Hepatocyte (in vitro differentiated cells): ENCODE measurements around the gene MACIR. TPM values are rescaled to one million over a fixed set of nuclear protein-coding genes. Genes with fewer than 3 reads are reported as not detected.

Experiments used
- DNase-seq: peaks from one replicate; pipeline ENCODE4 v3.0.0-alpha.2; 2016; ENCODE audit warnings: low spot score
- H2AFZ ChIP-seq: fragments of 200-600 bp; sonication (generic); 2 replicates; pipeline ENCODE4 v1.6.0; 2016; ENCODE audit warnings: antibody characterized with exemption, mild to moderate bottlenecking
- H3K27ac ChIP-seq: fragments of 200-600 bp; sonication (generic); 2 replicates; pipeline ENCODE4 v1.5.1; 2016; ENCODE audit warnings: mild to moderate bottlenecking
- H3K27me3 ChIP-seq: fragments of 200-600 bp; sonication (generic); 2 replicates; pipeline ENCODE4 v1.6.1; 2016
- H3K36me3 ChIP-seq: fragments of 200-600 bp; sonication (generic); replicated peaks from 2 replicates; pipeline ENCODE4 v1.5.1; 2016; ENCODE audit warnings: low read depth; ENCODE audit not compliant: insufficient read depth
- H3K4me1 ChIP-seq: fragments of 200-600 bp; sonication (generic); 2 replicates; pipeline ENCODE4 v1.5.1; 2016; ENCODE audit warnings: mild to moderate bottlenecking, moderate library complexity; ENCODE audit not compliant: insufficient read depth
- H3K4me2 ChIP-seq: fragments of 200-600 bp; sonication (generic); 2 replicates; pipeline ENCODE4 v1.6.0; 2016
- H3K4me3 ChIP-seq: fragments of 200-600 bp; sonication (generic); 2 replicates; pipeline ENCODE4 v1.5.1; 2016; ENCODE audit warnings: mild to moderate bottlenecking
- H3K79me2 ChIP-seq: fragments of 200-600 bp; sonication (generic); 2 replicates; pipeline ENCODE4 v1.6.0; 2017; ENCODE audit warnings: mild to moderate bottlenecking
- H3K9me2 ChIP-seq: fragments of 200-600 bp; sonication (generic); replicated peaks from 2 replicates; pipeline ENCODE4 v1.6.0; 2017; ENCODE audit warnings: mild to moderate bottlenecking; ENCODE audit not compliant: insufficient read depth
- H3K9me3 ChIP-seq: fragments of 200-600 bp; sonication (generic); 2 replicates; pipeline ENCODE4 v1.5.1; 2016; ENCODE audit warnings: low read depth, mild to moderate bottlenecking
- H4K20me1 ChIP-seq: fragments of 200-600 bp; sonication (generic); 2 replicates; pipeline ENCODE4 v1.6.0; 2016; ENCODE audit warnings: mild to moderate bottlenecking; ENCODE audit not compliant: insufficient read depth, poor library complexity, severe bottlenecking
- EZH2 ChIP-seq: fragments of 200-600 bp; sonication (generic); IDR thresholded peaks from 2 replicates; pipeline ENCODE4 v1.6.1; 2016; ENCODE audit warnings: antibody characterized with exemption, mild to moderate bottlenecking, borderline replicate concordance
- EZH2phosphoT487 ChIP-seq: fragments of 200-600 bp; sonication (generic); IDR thresholded peaks from one replicate; pipeline ENCODE4 v1.6.1; 2018; ENCODE audit warnings: antibody characterized with exemption, mild to moderate bottlenecking, low read depth, moderate library complexity; ENCODE audit not compliant: unreplicated experiment, severe bottlenecking
- WGBS: methylation state at CpG from one replicate; pipeline ENCODE4 v1.1.6; 2016; ENCODE audit warnings: low lambda C conversion rate; ENCODE audit errors: missing lambda C conversion rate; 5-methylcytosine and 5-hydroxymethylcytosine counted together
- polyA plus RNA-seq: library from polyadenylated mRNA; unstranded; fragments of >200 nt; fragmentation: Nextera tagmentation; extraction: Ambion mirVana; gene quantifications from 2 replicates; pipeline ENCODE4 v1.2.1, GENCODE V29; 2016
- total RNA-seq: library from RNA; depleted of rRNA; stranded (reverse); fragments of >200 nt; gene quantifications from 2 replicates; pipeline ENCODE4 v1.2.3, GENCODE V29; 2014
- TF ChIP-seq, protein P1 (sequence below): fragments of 200-600 bp; sonication (generic); IDR thresholded peaks from 2 replicates; pipeline ENCODE4 v1.5.1; 2016; ENCODE audit warnings: antibody characterized with exemption, mild to moderate bottlenecking; ENCODE audit not compliant: poor library complexity

The MACIR gene
- total and polyA plus RNA-seq, 2 experiments from 2014 or later = 16.5 to 25.5 TPM

DNA sequence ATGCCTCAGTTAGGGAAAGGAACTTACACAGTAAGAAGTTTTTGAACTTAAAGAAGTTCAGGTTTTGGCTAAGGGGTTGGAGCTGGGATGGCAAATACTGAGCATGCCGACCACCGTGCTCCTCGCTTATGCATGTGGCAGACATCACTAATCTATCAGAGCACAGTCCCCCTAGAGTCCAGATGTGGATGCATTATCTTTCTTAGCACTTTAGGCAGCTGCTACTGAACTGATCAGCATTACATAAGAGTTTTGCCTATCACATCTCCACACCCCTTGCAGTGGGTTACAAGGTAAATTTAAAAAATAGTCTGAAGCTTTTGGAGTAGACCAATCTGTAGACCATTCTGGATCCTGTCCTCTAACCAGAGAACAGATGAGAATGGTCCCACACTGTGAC, 22.4 kb downstream of the MACIR start:
- no peak overlapping the region for H3K4me3 ChIP-seq
- no peak overlapping the region for H3K4me2 ChIP-seq
- no peak overlapping the region for H2AFZ ChIP-seq
- TF ChIP-seq EZH2phosphoT487 (no peak), EZH2 (no peak)
- TF ChIP-seq, protein P1, sequence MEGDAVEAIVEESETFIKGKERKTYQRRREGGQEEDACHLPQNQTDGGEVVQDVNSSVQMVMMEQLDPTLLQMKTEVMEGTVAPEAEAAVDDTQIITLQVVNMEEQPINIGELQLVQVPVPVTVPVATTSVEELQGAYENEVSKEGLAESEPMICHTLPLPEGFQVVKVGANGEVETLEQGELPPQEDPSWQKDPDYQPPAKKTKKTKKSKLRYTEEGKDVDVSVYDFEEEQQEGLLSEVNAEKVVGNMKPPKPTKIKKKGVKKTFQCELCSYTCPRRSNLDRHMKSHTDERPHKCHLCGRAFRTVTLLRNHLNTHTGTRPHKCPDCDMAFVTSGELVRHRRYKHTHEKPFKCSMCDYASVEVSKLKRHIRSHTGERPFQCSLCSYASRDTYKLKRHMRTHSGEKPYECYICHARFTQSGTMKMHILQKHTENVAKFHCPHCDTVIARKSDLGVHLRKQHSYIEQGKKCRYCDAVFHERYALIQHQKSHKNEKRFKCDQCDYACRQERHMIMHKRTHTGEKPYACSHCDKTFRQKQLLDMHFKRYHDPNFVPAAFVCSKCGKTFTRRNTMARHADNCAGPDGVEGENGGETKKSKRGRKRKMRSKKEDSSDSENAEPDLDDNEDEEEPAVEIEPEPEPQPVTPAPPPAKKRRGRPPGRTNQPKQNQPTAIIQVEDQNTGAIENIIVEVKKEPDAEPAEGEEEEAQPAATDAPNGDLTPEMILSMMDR = no peak
- H3K79me2 ChIP-seq = peaks cover 17% of the 10 kb centered on the region
- H3K4me1 ChIP-seq = no peaks in the 10 kb centered on the region
- H3K27me3 ChIP-seq = no peaks in the 10 kb centered on the region
- H3K9me3 ChIP-seq = no peaks in the 10 kb centered on the region
- whole genome bisulfite sequencing = 96% methylated on average over 3 of the region's 3 CpGs
- DNase-seq = no peak
- H4K20me1 ChIP-seq = no peaks in the 10 kb centered on the region
- no peak overlapping the region for H3K27ac ChIP-seq
- H3K9me2 ChIP-seq = no peaks in the 10 kb centered on the region
- H3K36me3 ChIP-seq = no peaks in the 10 kb centered on the region

DNA sequence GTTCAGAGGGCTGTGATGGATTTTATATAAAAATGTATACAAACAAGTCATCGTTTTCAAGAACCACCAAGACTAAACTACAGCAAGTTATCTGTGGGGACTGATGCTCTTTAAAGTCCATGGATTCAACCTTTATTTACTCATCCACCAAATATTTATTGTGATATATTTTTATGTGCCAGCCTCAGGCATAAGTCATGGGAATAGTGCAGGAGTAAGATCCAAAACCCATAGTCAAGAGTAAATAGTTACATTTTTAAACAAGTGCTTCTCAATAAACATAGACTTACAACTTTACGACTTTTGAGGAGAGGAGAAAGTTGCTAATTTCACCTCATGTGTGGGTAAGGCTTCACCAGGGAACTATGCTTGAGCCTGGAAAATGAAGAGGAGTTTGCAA, 24.6 kb downstream of the MACIR start:
- Histone ChIP-seq H3K4me3 (no peak overlapping the region), H4K20me1 (no peaks in the 10 kb centered on the region), H3K36me3 (no peaks in the 10 kb centered on the region), H3K79me2 (peaks cover 5% of the 10 kb centered on the region), H3K27ac (no peak overlapping the region), H3K27me3 (no peaks in the 10 kb centered on the region), H3K9me2 (no peaks in the 10 kb centered on the region), H3K9me3 (no peaks in the 10 kb centered on the region), H3K4me1 (no peaks in the 10 kb centered on the region), H3K4me2 (no peak overlapping the region), H2AFZ (no peak overlapping the region)
- 63% methylated on average over 2 of the region's 2 CpGs for WGBS
- no peak for DNase-seq
- no peak for TF ChIP-seq EZH2
- TF ChIP-seq EZH2phosphoT487 = no peak
- TF ChIP-seq, protein P1 = no peak

DNA sequence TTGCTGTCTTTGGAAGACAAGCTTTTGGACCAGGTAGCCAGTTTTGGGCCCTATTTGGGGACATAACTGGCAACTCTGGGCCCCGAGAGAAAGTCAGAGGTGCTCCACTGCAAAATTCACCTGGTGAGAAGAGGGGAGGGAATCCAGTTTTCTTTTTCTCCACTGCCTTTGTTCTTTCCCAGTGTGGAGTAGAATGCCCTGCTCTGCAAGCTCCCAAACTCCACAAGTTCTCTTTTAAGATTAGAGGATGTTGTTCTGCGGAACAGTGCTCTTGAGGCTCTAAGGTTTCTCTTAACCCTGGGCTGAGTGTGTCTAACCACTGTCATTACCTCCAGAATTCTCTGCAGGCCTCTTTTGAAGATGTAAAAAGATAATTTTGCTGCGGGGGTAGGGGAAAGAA, 25.3 kb downstream of the MACIR start:
- no peak for TF ChIP-seq EZH2
- no peak for TF ChIP-seq EZH2phosphoT487
- TF ChIP-seq, protein P1 = no peak
- WGBS = 89% methylated on average over 3 of the region's 3 CpGs

DNA sequence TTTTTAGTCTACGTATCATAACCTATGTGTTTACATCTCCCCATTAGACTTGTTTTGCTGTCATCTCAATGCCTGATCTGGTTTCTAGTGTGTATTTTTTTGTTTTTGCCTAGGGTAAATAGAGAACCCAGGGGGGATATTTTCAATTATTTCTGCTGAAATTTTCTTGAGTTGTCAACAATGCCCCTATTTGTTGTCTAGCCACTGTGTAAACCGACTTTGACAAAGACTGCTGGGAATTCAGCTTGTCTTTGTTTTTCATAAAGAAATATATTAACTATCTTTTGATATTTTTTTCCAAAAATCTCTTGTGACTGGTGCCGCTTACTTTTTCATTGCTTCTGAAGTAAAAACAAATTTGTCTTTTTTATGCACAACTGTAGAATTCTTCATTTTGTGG, 28.1 kb downstream of the MACIR start:
- Histone ChIP-seq H3K9me3 (no peaks in the 10 kb centered on the region), H3K27ac (no peak overlapping the region), H3K4me1 (no peaks in the 10 kb centered on the region), H3K27me3 (no peaks in the 10 kb centered on the region), H3K4me2 (no peak overlapping the region), H2AFZ (no peak overlapping the region), H3K9me2 (no peaks in the 10 kb centered on the region), H3K79me2 (no peaks in the 10 kb centered on the region), H3K36me3 (no peaks in the 10 kb centered on the region), H4K20me1 (no peaks in the 10 kb centered on the region), H3K4me3 (no peak overlapping the region)
- 73% methylated on average over 3 of the region's 3 CpGs for WGBS
- TF ChIP-seq EZH2phosphoT487 = no peak
- DNase-seq = no peak

More for the DNA sequence above, 25.3 kb downstream of the MACIR start:
- H4K20me1 ChIP-seq = no peaks in the 10 kb centered on the region
- H3K36me3 ChIP-seq = no peaks in the 10 kb centered on the region
- peaks cover 2% of the 10 kb centered on the region for H3K79me2 ChIP-seq
- H3K27me3 ChIP-seq = no peaks in the 10 kb centered on the region
- H3K4me3 ChIP-seq = no peak overlapping the region
- no peak overlapping the region for H2AFZ ChIP-seq
- no peaks in the 10 kb centered on the region for H3K9me3 ChIP-seq
- no peak overlapping the region for H3K27ac ChIP-seq
- no peaks in the 10 kb centered on the region for H3K9me2 ChIP-seq
- H3K4me1 ChIP-seq = no peaks in the 10 kb centered on the region
- no peak for DNase-seq
- no peak overlapping the region for H3K4me2 ChIP-seq
